ENCODE results near the gene PANX2. TPM values are rescaled to one million over a fixed set of nuclear protein-coding genes. Genes with fewer than 3 reads are reported as not detected.

Gene PANX2
- total and polyA plus RNA-seq, 2 donors (not counting 1 experiment from before 2014, with no cell fraction given), result 0.04 to 0.59 TPM

- Histone ChIP-seq H3K4me1 (ENCODE audit: control insufficient read depth in 2 of 2, insufficient read depth in 2 of 2, low read length in 2 of 2) (peaks cover 27 to 39% of the 10 kb centered on the region in 2 donors), H3K79me2 (ENCODE audit: control insufficient read depth, insufficient read depth, low read length) (no peaks in the 10 kb centered on the region), H3K9me3 (ENCODE audit: control extremely low read depth in 1 of 3, control insufficient read depth in 2 of 3, insufficient read depth in 1 of 3, low read length in 2 of 3) (peaks cover 0 to 5% (median 0%) of the 10 kb centered on the region in 3 donors), H2AFZ (ENCODE audit: insufficient read depth, low read depth, low read length, poor library complexity, severe bottlenecking) (no peak overlapping the region), H4K20me1 (ENCODE audit: control insufficient read depth, insufficient read depth, low read length, poor library complexity, severe bottlenecking) (no peaks in the 10 kb centered on the region), H3K4me2 (replicated peaks; ENCODE audit: low read depth, low read length, poor library complexity, severe bottlenecking) (no peak overlapping the region), H3K36me3 (replicated peaks in 1 of 2; ENCODE audit: control extremely low read depth in 1 of 2, control insufficient read depth in 1 of 2, extremely low read depth in 1 of 2, insufficient read depth in 2 of 2, low read length in 1 of 2) (no peaks in the 10 kb centered on the region), H3K27ac (ENCODE audit: low read length in 2 of 2) (no peak overlapping the region), H3K9ac (ENCODE audit: low read length) (no peak overlapping the region), H3K4me3 (ENCODE audit: control extremely low read depth in 1 of 5, extremely low read depth in 1 of 5, insufficient read depth in 1 of 5, low read depth in 2 of 5, low read length in 4 of 5) (no peak overlapping the region), H3K27me3 (replicated peaks in 1 of 4; ENCODE audit: control extremely low read depth in 1 of 4, control insufficient read depth in 3 of 4, insufficient read depth in 4 of 4, low read length in 3 of 4) (peaks cover 0 to 6% (median under 1%) of the 10 kb centered on the region in 4 experiments)
- Mint-ChIP-seq H3K4me1 (peaks cover 30% of the 10 kb centered on the region), H3K9me3 (ENCODE audit: insufficient read depth) (no peaks in the 10 kb centered on the region), H3K4me3 (no peak overlapping the region), H3K27me3 (peaks cover 16% of the 10 kb centered on the region), H3K27ac (peak overlapping the region; percentile 46)
- DNase-seq (peak; percentile 12), ATAC-seq (ENCODE audit: low read depth) (no peak)
- CTCF ChIA-PET, result interaction anchor here (1.1 to 1.2 kb wide), 2 partner anchors 18 to 61 kb away, joined by 3 read pairs; no protein-coding TSS in a partner anchor
- POLR2A ChIA-PET, result interaction anchor here (1.1 to 8.0 kb wide), 2 partner anchors 14 to 192 kb away, joined by 4 to 54 read pairs; no protein-coding TSS in a partner anchor
- intact Hi-C loops (cut with micrococcal nuclease), result no loop called here
- TF ChIP-seq EZH2 (IDR thresholded peaks at IDR 0.05; ENCODE audit: borderline replicate concordance, insufficient read depth, low read depth, low read length, poor library complexity, severe bottlenecking), result no peak
- TF ChIP-seq, protein P1, sequence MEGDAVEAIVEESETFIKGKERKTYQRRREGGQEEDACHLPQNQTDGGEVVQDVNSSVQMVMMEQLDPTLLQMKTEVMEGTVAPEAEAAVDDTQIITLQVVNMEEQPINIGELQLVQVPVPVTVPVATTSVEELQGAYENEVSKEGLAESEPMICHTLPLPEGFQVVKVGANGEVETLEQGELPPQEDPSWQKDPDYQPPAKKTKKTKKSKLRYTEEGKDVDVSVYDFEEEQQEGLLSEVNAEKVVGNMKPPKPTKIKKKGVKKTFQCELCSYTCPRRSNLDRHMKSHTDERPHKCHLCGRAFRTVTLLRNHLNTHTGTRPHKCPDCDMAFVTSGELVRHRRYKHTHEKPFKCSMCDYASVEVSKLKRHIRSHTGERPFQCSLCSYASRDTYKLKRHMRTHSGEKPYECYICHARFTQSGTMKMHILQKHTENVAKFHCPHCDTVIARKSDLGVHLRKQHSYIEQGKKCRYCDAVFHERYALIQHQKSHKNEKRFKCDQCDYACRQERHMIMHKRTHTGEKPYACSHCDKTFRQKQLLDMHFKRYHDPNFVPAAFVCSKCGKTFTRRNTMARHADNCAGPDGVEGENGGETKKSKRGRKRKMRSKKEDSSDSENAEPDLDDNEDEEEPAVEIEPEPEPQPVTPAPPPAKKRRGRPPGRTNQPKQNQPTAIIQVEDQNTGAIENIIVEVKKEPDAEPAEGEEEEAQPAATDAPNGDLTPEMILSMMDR (IDR thresholded peaks at IDR 0.05), result no peak
- WGBS (ENCODE audit: insufficient coverage), result 97% methylated on average over 72 of the region's 76 CpGs
These were observed 6.5 kb downstream of the PANX2 start for GRCh38 chr22:50176850-50177536.
